ENCODE data around the gene MRPL23.
"Not testable (repeated sequence)": the region's sequence is repeated elsewhere in the genome, so short reads cannot be mapped to it uniquely, and the experiment has no call there.

MRPL23 gene

DNA sequence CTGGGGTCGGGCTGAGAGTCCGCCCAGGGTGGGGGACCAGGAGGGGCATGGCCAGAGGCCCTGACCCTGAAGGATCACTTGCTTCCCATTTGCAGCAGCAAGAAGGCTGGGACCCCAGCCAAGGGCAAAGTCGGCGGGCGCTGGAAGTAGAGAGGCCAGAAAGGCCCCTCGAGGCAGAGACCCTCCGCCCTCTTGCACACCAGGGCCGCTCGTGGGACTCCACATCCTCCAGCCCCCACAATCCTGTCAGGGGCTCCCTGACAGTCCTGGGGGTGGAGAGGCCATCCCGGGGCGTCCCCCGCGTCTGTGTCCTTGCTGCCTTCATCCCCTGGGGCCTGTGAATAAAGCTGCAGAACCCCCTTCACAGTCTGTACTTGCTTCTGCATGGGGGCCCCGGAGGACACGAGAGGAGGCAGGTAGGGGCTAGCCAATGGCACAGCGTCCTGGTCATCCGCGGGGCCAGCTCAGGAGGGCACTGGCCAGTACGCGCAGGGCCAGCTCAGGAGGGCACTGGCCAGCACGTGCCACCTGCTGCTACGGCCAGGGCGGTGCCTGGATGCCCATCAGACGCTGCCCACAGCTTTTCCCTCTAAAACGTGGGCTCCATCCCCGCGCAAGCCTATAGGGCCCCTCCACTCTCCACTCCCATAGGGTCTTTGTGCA, 8.7 kb upstream of the MRPL23 start:
- no peaks in the 10 kb centered on the region for H3K9me3 ChIP-seq (ENCODE audit: insufficient read depth, low read depth, low read length)
- H3K79me2 ChIP-seq (ENCODE audit: insufficient read depth, low read length): no peaks in the 10 kb centered on the region
- H3K4me3 ChIP-seq (ENCODE audit: low read length, poor library complexity, severe bottlenecking): no peak overlapping the region
- no peaks in the 10 kb centered on the region for H3K36me3 ChIP-seq (ENCODE audit: insufficient read depth, low read length)
- H3K9ac ChIP-seq (ENCODE audit: low read depth, low read length, poor library complexity, severe bottlenecking): no peak overlapping the region
- peaks cover 6% of the 10 kb centered on the region for H3K4me1 ChIP-seq (ENCODE audit: insufficient read depth, low read length, poor library complexity, severe bottlenecking)
- H3K9me2 ChIP-seq (replicated peaks; ENCODE audit: low read depth, low read length): no peaks in the 10 kb centered on the region
- H2AFZ ChIP-seq (ENCODE audit: low read length): no peak overlapping the region
- no peak overlapping the region for H3K4me2 ChIP-seq (ENCODE audit: low read depth, low read length, poor library complexity, severe bottlenecking)
- no peaks in the 10 kb centered on the region for H3F3A ChIP-seq (ENCODE audit: low read depth)
- TF ChIP-seq, protein P1, sequence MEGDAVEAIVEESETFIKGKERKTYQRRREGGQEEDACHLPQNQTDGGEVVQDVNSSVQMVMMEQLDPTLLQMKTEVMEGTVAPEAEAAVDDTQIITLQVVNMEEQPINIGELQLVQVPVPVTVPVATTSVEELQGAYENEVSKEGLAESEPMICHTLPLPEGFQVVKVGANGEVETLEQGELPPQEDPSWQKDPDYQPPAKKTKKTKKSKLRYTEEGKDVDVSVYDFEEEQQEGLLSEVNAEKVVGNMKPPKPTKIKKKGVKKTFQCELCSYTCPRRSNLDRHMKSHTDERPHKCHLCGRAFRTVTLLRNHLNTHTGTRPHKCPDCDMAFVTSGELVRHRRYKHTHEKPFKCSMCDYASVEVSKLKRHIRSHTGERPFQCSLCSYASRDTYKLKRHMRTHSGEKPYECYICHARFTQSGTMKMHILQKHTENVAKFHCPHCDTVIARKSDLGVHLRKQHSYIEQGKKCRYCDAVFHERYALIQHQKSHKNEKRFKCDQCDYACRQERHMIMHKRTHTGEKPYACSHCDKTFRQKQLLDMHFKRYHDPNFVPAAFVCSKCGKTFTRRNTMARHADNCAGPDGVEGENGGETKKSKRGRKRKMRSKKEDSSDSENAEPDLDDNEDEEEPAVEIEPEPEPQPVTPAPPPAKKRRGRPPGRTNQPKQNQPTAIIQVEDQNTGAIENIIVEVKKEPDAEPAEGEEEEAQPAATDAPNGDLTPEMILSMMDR (conservative IDR thresholded peaks at IDR 0.05; ENCODE audit: low read length): no peak
- TF ChIP-seq EZH2phosphoT487 (IDR thresholded peaks at IDR 0.05; ENCODE audit: borderline replicate concordance): no peak
- H3K27me3 ChIP-seq (ENCODE audit: insufficient read depth, low read length, poor library complexity, severe bottlenecking): no peaks in the 10 kb centered on the region
- no peaks in the 10 kb centered on the region for H4K20me1 ChIP-seq (ENCODE audit: insufficient read depth, low read length, poor library complexity, severe bottlenecking)

DNA sequence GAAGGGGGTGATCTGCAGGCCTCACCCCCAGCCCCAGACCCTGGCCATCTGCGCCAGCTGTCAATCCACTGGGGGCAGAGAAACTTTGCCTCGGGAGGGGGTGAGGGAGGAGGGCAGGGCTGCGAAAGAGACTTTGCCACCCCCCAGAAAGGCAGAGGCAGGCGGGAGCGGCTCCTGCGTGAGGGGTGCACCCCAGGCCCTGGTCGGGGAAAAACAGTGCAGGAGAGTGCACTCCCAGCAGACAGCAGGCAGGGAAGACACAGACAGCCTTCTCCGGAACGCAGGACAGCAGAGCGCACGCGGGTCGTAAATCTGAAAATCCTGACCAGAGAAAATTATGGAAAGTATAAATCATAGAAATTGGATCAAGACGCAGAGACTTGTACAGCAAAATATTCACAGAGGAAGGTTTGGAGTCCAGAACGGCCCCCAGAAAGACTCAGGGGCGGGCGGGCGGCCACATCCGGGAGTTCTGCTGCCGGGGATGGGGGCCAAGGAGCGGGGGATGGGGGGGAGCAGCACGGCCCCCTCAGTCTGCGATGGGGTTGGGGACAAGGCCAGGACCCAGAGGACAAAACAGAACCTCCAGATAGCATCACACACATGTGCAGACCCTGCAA, 8.0 kb upstream of the MRPL23 start:
- no peak overlapping the region for H3K9ac ChIP-seq (ENCODE audit: low read depth, low read length, poor library complexity, severe bottlenecking)
- no peaks in the 10 kb centered on the region for H3K9me3 ChIP-seq (ENCODE audit: insufficient read depth, low read depth, low read length)
- H3F3A ChIP-seq (ENCODE audit: low read depth): no peaks in the 10 kb centered on the region
- H3K36me3 ChIP-seq (ENCODE audit: insufficient read depth, low read length): no peaks in the 10 kb centered on the region
- no peaks in the 10 kb centered on the region for H4K20me1 ChIP-seq (ENCODE audit: insufficient read depth, low read length, poor library complexity, severe bottlenecking)
- no peak overlapping the region for H2AFZ ChIP-seq (ENCODE audit: low read length)
- no peaks in the 10 kb centered on the region for H3K27me3 ChIP-seq (ENCODE audit: insufficient read depth, low read length, poor library complexity, severe bottlenecking)
- no peak overlapping the region for H3K4me2 ChIP-seq (ENCODE audit: low read depth, low read length, poor library complexity, severe bottlenecking)
- H3K79me2 ChIP-seq (ENCODE audit: insufficient read depth, low read length): no peaks in the 10 kb centered on the region
- no peaks in the 10 kb centered on the region for H3K9me2 ChIP-seq (replicated peaks; ENCODE audit: low read depth, low read length)
- H3K4me1 ChIP-seq (ENCODE audit: insufficient read depth, low read length, poor library complexity, severe bottlenecking): peaks cover 6% of the 10 kb centered on the region
- H3K4me3 ChIP-seq (ENCODE audit: low read length, poor library complexity, severe bottlenecking): no peak overlapping the region
- TF ChIP-seq, protein P1 (conservative IDR thresholded peaks at IDR 0.05; ENCODE audit: low read length): no peak
- TF ChIP-seq EZH2phosphoT487 (IDR thresholded peaks at IDR 0.05; ENCODE audit: borderline replicate concordance): no peak

DNA sequence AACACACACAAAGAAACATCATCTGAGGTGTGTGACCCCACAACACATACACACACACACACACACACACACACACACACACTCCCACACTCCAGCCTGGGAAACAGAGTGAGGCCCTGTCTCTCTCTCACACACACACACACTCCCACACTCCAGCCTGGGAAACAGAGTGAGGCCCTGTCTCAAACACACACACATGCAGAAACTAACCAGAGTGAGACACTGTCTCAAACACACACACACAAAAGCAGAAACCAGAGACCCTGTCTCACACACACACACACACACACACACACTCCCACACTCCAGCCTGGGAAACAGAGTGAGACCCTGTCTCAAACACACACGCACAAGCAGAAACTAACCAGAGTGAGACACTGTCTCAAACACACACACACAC, 7.3 kb upstream of the MRPL23 start:
- not testable (repeated sequence) for H3K9me2 ChIP-seq (replicated peaks; ENCODE audit: low read depth, low read length); H3K9ac ChIP-seq (ENCODE audit: low read depth, low read length, poor library complexity, severe bottlenecking); H4K20me1 ChIP-seq (ENCODE audit: insufficient read depth, low read length, poor library complexity, severe bottlenecking); H3K36me3 ChIP-seq (ENCODE audit: insufficient read depth, low read length); H3K4me3 ChIP-seq (ENCODE audit: low read length, poor library complexity, severe bottlenecking); H2AFZ ChIP-seq (ENCODE audit: low read length); H3K4me1 ChIP-seq (ENCODE audit: insufficient read depth, low read length, poor library complexity, severe bottlenecking); H3K9me3 ChIP-seq (ENCODE audit: insufficient read depth, low read depth, low read length); H3F3A ChIP-seq (ENCODE audit: low read depth); H3K4me2 ChIP-seq (ENCODE audit: low read depth, low read length, poor library complexity, severe bottlenecking); H3K79me2 ChIP-seq (ENCODE audit: insufficient read depth, low read length); H3K27me3 ChIP-seq (ENCODE audit: insufficient read depth, low read length, poor library complexity, severe bottlenecking)

Data from Loucy (cell line).